ENCODE measurements around the gene FAM219B. TPM values are rescaled to one million over a fixed set of nuclear protein-coding genes. Genes with fewer than 3 reads are reported as not detected.

The FAM219B gene
- total RNA-seq, 4 donors from 2014 or later, result 29.3 to 71.8 (median 45.4) TPM

- no peak for TF ChIP-seq CTCF (IDR thresholded peaks at IDR 0.05)
- no peak for TF ChIP-seq POLR2A (IDR thresholded peaks at IDR 0.05)
- Histone ChIP-seq H3K9me3 (no peaks in the 10 kb centered on the region), H3K27ac (peak overlapping the region in 2 of 4 donors; percentile 6 to 27), H3K4me3 (no peak overlapping the region), H3K36me3 (peaks cover 17 to 46% (median 21%) of the 10 kb centered on the region in 3 donors), H3K4me1 (peaks cover 4 to 45% (median 6%) of the 10 kb centered on the region in 3 donors), H3K27me3 (no peaks in the 10 kb centered on the region)
- WGBS, 2 donors, result 19 to 39% methylated on average over 2 of the region's 5 CpGs
- no peak for DNase-seq
- intact Hi-C loops (cut with DNase I), result no loop called here
Measured at GRCh38 chr15:74857082-74857655, 49.5 kb downstream of the FAM219B start.

DNA sequence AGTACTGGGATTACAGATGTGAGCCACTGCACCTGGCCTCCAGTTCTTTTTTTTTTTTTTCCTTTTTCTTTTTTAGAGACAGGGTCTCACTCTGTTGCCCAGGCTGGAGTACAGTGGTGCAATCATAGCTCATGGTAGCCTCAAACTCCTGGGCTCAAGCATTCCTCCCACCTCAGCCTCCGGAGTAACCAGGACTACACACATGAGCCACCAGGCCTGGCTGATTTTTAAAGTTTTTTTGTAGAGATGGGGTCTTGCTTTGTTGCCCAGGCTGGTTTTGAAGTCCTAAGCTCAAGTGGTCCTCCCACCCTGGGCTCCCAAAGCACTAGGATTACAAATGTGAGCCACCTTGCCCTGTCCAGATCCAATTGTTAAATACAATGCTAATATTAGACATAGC lies 50.1 kb downstream of the FAM219B start:
- peaks cover 22 to 53% (median 27%) of the 10 kb centered on the region in 3 donors for H3K36me3 ChIP-seq
- intact Hi-C loops (cut with DNase I), result no loop called here
- no peak overlapping the region for H3K4me3 ChIP-seq
- DNase-seq, result no peak
- H3K27ac ChIP-seq, result peak overlapping the region in 1 of 4 donors; percentile 27
- peaks cover 4 to 45% (median 6%) of the 10 kb centered on the region in 3 donors for H3K4me1 ChIP-seq
- H3K27me3 ChIP-seq, result no peaks in the 10 kb centered on the region
- H3K9me3 ChIP-seq, result no peaks in the 10 kb centered on the region
- WGBS, 2 donors, result 100% methylated on average over 1 of the region's 1 CpG
- TF ChIP-seq POLR2A (IDR thresholded peaks at IDR 0.05), result no peak
- no peak for TF ChIP-seq CTCF (IDR thresholded peaks at IDR 0.05)

- Histone ChIP-seq H3K4me1 (peaks cover 4 to 45% (median 6%) of the 10 kb centered on the region in 3 donors), H3K9me3 (no peaks in the 10 kb centered on the region), H3K4me3 (no peak overlapping the region), H3K36me3 (peaks cover 28 to 54% (median 32%) of the 10 kb centered on the region in 3 donors), H3K27me3 (no peaks in the 10 kb centered on the region), H3K27ac (no peak overlapping the region)
- no peak for TF ChIP-seq POLR2A (IDR thresholded peaks at IDR 0.05)
- no peak for TF ChIP-seq CTCF (IDR thresholded peaks at IDR 0.05)
- 91 to 92% methylated on average over 2 of the region's 2 CpGs for WGBS, 2 donors
- intact Hi-C loops (cut with DNase I), result no loop called here
- DNase-seq, result no peak
Measured at GRCh38 chr15:74855857-74856256, 50.8 kb downstream of the FAM219B start.

DNA sequence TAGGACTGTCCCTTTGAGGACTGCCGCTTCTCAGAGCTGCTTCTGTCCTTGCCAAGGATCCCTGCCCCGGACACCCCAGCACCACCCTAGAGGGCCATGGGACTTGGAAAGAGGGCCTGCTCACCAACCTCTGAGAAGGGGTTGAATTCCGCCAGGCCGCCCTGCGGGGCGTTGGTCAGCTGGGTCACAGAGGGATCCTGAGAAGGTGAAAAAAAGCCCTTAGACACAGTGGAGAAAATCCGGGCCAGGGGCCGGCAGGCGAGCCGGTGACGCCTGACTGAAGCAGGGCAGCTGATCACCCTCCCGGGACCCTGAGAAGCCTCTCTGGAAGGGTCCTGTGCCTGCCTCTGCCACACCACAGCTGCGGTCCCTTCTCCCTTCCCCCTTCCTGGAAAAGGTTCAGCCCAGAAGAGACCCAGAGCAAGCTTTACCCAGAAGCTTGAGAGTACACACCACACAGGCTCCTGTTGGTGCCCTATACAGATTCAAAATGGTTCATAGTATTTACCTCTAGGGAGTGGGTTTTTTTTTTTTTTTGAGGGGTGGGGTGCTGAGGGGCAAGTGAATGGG lies 52.1 kb downstream of the FAM219B start:
- Histone ChIP-seq H3K36me3 (peaks cover 32 to 67% (median 45%) of the 10 kb centered on the region in 3 donors), H3K4me3 (no peak overlapping the region), H3K9me3 (no peaks in the 10 kb centered on the region), H3K4me1 (peaks cover 3 to 37% (median 4%) of the 10 kb centered on the region in 3 donors), H3K27me3 (no peaks in the 10 kb centered on the region), H3K27ac (no peak overlapping the region)
- intact Hi-C loops (cut with DNase I), result no loop called here
- DNase-seq, result no peak
- TF ChIP-seq POLR2A (IDR thresholded peaks at IDR 0.05) (no peak), CTCF (IDR thresholded peaks at IDR 0.05) (no peak)
- WGBS, 2 donors, result 94 to 95% methylated on average over 7 of the region's 13 CpGs

- Histone ChIP-seq H3K27me3 (no peaks in the 10 kb centered on the region), H3K9me3 (no peaks in the 10 kb centered on the region), H3K27ac (no peak overlapping the region), H3K4me1 (peaks cover 0 to 26% (median 4%) of the 10 kb centered on the region in 3 donors), H3K4me3 (no peak overlapping the region), H3K36me3 (peaks cover 32 to 83% (median 59%) of the 10 kb centered on the region in 3 donors)
- DNase-seq, result no peak
- intact Hi-C loops (cut with DNase I), result no loop called here
- TF ChIP-seq CTCF (IDR thresholded peaks at IDR 0.05) (no peak), POLR2A (IDR thresholded peaks at IDR 0.05) (no peak)
- WGBS, 2 donors, result 100% methylated on average over 1 to 2 of the region's 7 CpGs
Measured at GRCh38 chr15:74851960-74852359, 54.7 kb downstream of the FAM219B start.

Data from esophagus squamous epithelium (tissue), 5 donors.